Raji (cell line): ENCODE results near the gene ARHGEF12.

Source experiments
- POLR2A ChIP-seq: IDR thresholded peaks from 2 replicates; pipeline ENCODE4 v1.6.1; 2011; ENCODE audit warnings: low read depth, low read length, control low read depth; ENCODE audit not compliant: insufficient read depth

Gene ARHGEF12

DNA sequence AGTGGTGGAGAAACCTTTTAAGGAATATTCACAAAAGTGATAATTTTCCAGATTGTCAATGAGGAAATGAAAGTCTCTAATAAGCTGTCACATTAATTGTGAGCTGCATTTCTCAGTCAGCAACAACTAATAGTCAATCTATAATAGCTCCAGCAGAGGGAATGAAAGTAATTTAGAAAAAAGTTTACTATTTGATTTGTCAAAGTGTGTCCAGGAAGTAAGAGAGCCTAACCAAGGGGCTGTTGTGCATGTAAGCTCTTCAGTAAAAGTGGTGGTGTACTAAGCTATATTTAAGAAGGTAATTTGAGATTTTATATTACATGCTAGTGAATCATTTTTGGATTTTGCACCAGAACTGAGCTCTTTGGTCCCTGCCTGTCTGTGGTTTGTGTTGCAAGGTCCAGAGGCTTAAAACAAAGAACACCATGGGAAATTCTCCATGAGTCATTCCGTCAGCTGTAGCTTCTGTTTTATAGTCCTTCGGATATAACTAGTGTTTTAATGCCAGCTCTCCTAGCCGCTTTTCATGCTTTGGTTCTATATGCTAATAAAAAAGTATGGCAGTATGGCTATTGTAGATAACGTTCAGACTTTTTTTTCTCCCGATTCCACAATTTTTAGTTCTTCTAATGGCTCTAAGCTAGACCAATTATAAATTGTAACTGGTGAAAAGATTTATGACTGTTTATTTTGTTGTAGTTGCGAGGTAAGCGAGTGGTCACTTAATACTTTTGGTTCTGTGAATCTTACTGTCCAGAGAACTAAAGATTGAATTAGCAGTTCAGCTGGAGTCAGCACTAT is 64.6 kb downstream of the ARHGEF12 start:
- no peak for TF ChIP-seq POLR2A

GRCh38 chr11:120401506-120401905 is 65.3 kb downstream of the ARHGEF12 start:
- TF ChIP-seq POLR2A, result no peak

DNA sequence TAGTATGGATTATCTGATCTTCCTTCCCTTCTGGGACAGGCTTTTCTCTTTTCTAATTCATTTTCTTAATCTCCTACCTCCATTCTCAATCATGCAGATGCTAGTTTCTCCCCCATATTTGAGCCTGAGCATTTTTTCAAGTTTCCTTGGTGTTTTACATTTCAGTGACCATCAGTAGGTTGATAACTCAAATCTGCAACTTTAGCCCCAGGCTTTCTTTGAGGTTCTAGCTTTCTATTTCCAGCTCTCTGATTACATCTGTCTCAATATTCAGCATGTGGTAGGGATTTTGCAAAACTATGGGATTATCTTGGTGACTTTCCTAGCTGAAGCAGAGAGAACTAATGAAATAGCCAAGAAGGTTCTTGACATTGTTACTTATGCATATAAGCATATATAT is 67.8 kb downstream of the ARHGEF12 start:
- no peak for TF ChIP-seq POLR2A

DNA sequence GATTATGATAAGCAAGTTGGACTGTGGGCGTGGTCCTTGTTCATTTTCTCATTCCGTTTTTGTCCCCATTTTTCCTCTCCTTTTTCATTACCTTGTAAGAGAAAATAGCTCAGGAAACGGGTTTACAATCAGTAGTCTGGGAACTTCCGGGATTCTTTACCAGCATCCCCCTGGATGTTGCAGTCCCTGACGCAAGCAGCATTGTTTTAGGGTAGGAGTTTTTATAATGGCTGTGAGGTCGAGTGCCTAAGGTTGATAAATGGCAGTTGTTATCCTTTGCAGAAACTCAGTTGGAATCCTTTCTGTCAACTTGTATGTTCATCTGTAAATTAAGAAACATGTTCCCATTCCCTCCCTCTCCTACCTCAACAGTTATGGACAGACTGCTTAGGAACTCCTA is 68.3 kb downstream of the ARHGEF12 start:
- no peak for TF ChIP-seq POLR2A

GRCh38 chr11:120409655-120410054 is 73.4 kb downstream of the ARHGEF12 start:
- TF ChIP-seq POLR2A, result no peak

DNA sequence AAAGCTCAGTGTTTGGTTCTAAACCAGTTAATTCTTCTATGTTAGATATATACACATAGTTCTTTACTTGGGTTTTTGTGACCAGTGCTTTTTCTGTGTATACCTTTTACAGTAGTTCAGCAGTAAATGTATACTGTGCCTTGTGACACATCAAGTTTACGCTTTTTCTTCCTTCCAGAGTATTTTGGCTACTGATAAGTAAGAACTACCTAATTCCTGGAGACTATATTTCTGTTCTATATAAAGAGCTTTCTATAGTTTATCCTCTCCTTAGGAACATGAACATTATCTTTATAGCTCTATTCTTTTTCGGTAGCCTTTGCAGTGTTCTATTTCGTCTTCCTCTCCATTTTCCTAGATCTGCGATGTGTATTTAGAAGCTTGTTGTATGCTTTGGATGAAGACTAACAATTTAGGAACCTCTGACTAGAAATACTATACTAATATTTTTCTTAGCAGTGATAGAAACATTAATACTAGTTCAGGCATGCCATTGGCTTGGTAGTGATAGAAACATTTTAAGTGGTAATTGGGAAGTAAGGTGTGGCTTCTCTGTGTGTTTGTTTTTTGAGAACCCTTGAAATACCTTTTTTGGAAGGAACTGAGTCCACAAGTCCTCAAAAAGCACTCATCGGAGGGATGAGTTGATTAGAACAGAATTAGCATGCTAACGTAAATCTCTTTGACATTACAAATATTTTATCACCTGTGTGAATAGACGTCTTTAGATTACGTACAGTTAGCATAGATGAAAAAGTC is 74.6 kb downstream of the ARHGEF12 start:
- no peak for TF ChIP-seq POLR2A

GRCh38 chr11:120413480-120413879 is 77.3 kb downstream of the ARHGEF12 start:
- TF ChIP-seq POLR2A, result no peak

DNA sequence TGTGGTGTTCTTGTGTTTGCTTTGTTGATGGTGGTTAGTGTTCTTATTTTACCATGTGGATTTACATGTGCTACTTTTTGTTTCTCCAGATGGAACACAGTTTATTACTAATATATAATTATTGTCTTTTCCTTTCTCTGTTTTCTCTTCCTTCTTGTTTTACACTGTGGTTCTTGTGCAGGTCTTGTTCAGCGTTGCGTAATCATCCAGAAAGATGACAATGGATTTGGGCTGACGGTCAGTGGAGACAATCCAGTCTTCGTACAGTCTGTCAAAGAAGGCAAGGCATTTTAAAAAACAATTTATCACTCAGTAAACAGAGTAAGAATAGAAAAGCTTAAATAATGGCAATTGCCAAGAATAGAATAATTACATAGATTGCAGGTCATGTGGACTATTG is 84.4 kb downstream of the ARHGEF12 start:
- no peak for TF ChIP-seq POLR2A

DNA sequence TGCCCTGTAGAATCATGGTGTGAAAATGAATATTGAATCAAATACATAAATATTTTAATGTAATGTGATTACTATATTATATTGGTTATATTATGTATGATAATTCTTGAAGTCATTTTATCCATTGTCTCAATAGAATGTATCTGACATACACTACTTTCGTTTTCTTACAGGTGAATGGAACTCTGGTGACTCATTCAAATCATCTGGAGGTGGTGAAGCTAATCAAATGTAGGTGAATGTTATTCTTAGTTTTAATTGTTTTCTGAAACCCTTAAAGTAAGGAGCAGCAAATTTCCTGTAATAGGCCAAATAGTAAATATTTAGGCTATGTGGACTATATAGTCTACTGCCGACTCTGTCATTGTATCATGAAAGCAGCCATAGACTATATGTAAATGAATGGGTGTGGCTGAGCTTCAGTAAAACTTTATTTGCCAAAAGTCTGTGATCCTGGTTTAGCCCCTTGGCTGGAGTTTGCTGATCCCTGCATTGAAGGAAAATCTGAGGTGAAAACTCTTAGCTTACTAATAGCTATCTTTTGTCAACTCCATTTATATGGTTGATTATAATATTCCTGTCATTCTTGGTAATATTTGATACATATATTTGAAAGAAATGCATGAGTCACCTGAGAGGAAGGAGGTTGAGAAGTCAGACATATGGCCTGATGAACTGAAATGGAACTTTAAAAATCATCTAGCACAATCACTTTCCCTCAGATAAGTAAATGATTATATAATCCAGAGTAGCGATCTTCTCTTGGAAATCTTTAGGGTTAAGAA is 88.2 kb downstream of the ARHGEF12 start:
- TF ChIP-seq POLR2A, result no peak

DNA sequence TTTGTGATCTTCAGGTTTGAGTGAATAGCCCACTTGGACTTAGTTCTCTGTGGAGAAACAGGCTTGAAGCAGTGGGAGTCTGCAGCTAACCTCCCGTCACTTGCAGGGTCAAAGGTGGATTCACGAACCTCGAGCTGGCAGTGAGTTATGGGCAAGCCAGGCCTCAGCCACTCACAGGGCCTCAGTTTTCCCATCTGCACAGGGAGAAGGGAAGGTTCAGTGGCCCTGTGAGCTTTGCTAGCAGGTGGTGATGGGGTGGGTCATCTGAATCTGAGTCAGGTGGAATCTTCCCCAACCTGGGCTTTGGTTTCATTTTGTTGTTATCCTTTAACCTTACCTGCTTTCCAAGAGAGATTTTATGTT is 88.7 kb downstream of the ARHGEF12 start:
- TF ChIP-seq POLR2A, result no peak

- TF ChIP-seq POLR2A, result no peak
Observed at GRCh38 chr11:120425527-120425926, 89.3 kb downstream of the ARHGEF12 start.

DNA sequence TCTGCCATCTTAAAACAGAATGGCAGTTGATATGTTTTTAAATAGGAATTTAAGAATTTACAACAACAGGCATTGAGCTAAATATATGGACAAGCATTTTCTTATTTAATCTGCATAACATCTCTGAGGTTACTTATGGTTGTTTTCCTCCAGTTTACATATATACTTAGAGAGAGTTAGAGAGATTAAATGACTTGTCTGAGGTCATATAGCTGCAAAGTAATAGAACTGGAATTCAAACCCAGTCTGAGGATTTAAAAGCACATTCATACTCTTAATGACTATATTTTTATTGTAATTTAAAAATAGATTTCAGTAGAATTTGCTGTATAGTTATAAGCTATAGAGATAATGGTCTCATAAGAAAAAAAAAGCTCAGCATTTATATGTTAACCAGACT is 93.9 kb downstream of the ARHGEF12 start:
- TF ChIP-seq POLR2A, result no peak

DNA sequence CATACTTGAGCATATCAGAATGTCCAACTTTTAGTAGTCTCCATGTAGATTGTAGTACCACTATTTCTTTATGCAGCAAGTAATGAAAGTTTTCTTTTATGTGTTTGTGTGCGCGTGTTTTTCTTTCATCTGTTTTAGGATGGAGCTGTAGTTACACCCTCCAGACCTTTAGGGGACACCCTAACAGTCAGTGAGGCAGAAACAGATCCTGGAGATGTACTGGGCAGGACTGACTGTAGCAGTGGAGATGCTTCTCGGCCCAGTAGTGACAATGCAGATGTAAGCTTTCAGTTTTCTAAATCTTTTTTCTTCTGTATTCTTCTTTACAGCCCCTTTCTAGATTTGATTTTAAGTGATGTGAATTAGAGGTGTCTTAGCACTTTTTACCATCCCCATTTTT is 95.4 kb downstream of the ARHGEF12 start:
- no peak for TF ChIP-seq POLR2A

DNA sequence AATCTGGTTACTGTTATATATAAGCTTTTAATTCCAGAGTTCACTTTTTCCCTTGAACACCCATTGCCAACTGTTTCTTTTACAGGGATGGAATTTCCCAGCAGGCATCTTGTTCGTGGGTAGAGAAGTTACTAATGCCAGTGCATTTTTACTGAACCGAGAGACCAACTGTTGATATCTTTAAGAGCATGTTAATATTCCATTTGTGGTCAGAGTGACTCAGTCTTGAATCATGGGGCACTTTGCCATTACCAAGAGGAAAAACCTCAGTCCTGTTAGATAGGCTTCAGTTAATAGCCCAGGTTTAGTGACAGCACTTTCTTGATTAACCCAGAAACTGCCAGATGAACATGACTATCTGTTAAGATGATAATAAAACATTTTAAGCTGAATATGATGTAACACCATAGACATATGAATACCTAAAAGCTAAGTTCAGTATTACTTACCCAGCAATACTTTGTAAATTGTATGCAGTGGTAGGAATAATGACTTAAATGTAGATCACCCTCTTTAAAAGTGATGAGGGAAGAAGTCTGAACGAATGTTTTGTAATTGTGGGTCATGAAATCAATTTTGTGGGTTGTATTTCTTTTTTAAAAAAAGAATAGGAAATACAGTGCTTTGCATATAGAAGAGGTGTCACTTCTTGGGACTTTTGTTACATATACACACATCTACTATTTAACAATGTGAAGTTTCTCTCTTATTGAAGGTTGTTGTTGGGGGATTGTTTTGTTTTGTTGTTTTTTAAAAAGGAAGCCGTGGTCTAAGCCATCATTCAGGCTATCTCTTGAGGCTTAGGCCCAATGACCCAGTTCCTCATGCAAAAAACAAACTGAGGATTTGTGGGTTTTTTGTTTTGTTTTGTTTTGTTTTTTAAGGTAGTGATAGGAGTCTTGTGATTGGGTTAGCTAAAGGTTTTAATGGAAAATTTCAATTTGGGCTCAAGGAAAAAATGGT is 96.1 kb downstream of the ARHGEF12 start:
- no peak for TF ChIP-seq POLR2A

GRCh38 chr11:120441592-120441991 is 105.4 kb downstream of the ARHGEF12 start:
- TF ChIP-seq POLR2A, result no peak

GRCh38 chr11:120442031-120442430 is 105.8 kb downstream of the ARHGEF12 start:
- TF ChIP-seq POLR2A, result no peak
